Measurements from ENCODE around the gene PRKCA.

PRKCA gene

DNA sequence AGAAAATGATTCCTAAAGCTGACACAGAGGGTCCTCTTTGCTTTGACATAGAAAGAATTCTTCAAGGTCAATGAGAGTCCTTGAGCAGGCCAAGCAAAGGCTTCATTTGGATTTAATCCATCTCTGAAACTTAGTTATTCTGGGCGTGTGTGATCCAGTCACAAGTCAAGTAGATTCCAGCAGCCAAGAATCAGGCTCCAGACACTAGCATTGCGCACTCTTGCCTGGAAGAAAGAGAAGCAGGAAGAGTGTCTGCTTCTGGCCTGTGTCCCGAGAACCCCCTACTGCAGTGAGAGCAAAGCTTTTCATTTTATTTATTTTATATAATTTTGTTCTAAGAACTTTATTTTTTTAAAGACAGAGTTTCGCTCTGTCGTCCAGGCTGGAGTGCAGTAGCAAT, 444.3 kb downstream of the PRKCA start:
- peaks cover 8% of the 10 kb centered on the region for H3K4me1 ChIP-seq (ENCODE audit: insufficient read depth, low read length)
- no peaks in the 10 kb centered on the region for H3K9me3 ChIP-seq (ENCODE audit: control insufficient read depth, insufficient read depth, low read length)
- H3K36me3 ChIP-seq (ENCODE audit: insufficient read depth, low read length), result peaks cover 4% of the 10 kb centered on the region; the same call in 1 of the 2 replicates
- no peak overlapping the region for H3K9ac ChIP-seq (ENCODE audit: low read depth, low read length)

DNA sequence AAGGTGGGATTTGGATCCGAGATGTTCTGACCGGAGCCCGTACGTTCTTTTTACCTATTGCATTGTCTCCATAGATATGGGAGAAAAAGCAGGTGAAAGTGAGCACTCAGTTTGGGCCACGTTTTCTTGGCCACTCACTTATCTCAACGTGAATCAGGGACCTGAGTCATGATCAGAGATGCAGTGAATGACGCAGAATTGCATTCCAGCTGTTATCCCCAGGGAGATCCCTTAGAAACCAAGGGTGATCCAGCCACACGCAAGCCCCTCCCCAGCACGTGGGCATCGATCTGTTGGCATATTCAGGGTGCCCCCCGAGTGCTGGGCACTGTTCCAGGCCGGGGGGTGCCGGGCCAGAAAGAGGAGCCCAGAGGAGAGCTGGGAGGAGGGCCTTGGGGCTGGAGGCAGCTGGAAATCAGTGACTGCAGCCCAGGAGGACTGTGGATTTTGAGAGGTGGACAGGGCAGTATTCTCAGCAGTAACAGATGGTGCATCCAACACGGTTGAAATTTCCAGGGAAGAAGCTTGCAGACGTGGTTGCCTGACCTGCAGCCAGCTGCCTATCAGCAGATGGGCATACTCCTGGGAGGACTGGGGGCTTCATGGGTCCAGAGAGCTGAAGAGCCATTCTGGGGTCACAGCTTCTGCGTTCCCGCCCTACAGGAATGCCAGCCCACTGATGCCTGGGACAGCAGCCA, 445.3 kb downstream of the PRKCA start:
- Histone ChIP-seq H3K4me1 (ENCODE audit: insufficient read depth, low read length) (peaks cover 8% of the 10 kb centered on the region), H3K36me3 (ENCODE audit: insufficient read depth, low read length) (peaks cover under 1% of the 10 kb centered on the region; the same call in 1 of the 2 replicates), H3K9ac (ENCODE audit: low read depth, low read length) (no peak overlapping the region), H3K9me3 (ENCODE audit: control insufficient read depth, insufficient read depth, low read length) (no peaks in the 10 kb centered on the region)

DNA sequence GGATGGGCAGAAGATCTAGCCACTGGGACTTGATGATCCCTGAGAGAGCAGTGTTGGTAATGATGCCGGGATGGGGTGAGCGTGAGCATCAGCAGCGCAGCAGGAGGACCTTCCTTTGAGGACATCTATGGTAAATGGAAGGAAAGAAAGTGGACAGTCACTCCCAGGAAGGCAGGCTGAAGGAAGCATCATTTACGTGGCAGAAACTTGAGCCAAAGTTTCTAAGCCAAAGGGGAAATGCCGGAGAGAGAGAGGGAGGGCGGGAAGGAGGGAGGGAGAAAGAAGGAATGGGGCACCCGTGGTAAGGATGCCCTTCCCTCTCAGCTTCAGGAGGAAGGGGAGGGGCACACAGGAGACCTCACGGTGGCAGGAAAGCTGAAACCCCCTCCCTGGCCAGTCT, 446.2 kb downstream of the PRKCA start:
- Histone ChIP-seq H3K9ac (ENCODE audit: low read depth, low read length) (no peak overlapping the region), H3K36me3 (ENCODE audit: insufficient read depth, low read length) (no peaks in the 10 kb centered on the region)

DNA sequence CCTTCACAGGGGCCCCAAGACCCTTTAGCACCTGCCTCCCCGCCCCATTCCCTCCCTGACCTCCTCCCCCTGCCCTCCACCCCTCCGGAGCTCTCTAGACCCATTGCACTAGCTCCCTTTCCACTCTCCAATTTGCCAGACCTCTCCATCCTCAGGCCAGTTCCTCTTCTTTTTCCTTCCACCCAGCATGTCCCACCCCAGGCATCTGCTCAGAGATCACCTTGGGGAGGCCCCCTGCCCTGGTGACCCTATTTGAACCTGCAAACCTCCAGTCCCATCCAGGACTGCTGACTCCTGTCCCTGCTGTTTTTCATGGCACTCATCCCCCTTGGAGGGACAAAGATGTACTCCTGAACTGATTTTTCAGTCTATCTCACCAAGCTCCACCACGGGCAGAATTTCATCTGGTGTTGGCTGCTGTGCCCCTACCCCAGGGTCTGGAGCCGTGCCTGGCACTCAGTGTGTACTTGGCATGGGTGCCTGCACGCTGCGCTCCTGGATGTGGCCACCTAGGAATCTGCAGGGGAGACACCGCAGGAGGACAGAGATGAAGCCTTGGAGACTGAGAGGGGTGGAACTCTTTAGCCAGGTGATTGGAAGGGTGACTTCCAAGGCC, 446.9 kb downstream of the PRKCA start:
- Histone ChIP-seq H3K9ac (ENCODE audit: low read depth, low read length) (no peak overlapping the region), H3K36me3 (ENCODE audit: insufficient read depth, low read length) (no peaks in the 10 kb centered on the region), H3K9me3 (ENCODE audit: control insufficient read depth, insufficient read depth, low read length) (no peaks in the 10 kb centered on the region), H3K4me1 (ENCODE audit: insufficient read depth, low read length) (peaks cover 8% of the 10 kb centered on the region)

More for the DNA sequence above, 446.2 kb downstream of the PRKCA start:
- no peaks in the 10 kb centered on the region for H3K9me3 ChIP-seq (ENCODE audit: control insufficient read depth, insufficient read depth, low read length)
- peaks cover 8% of the 10 kb centered on the region for H3K4me1 ChIP-seq (ENCODE audit: insufficient read depth, low read length)

DNA sequence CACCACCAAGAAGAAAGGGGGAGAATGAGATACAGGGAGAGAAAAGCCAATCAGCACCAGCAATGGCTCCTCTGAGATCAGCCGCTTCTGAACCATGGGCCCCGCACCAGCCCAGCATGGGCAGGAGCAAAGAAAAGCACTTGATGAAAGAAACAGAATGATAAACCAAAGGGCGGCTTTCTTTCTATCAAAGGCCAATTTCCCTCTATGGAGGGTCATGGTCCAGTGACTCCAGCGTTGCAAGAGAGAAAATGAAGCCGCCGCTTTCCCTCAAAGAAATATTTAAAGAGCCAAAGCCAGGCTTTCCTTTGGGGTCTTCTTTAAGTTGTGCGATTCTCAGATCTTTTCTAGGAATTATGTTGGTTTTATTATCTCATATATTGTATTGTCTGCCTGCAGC, 447.7 kb downstream of the PRKCA start:
- Histone ChIP-seq H3K9ac (ENCODE audit: low read depth, low read length) (no peak overlapping the region), H3K36me3 (ENCODE audit: insufficient read depth, low read length) (no peaks in the 10 kb centered on the region), H3K4me1 (ENCODE audit: insufficient read depth, low read length) (peaks cover 8% of the 10 kb centered on the region)

DNA sequence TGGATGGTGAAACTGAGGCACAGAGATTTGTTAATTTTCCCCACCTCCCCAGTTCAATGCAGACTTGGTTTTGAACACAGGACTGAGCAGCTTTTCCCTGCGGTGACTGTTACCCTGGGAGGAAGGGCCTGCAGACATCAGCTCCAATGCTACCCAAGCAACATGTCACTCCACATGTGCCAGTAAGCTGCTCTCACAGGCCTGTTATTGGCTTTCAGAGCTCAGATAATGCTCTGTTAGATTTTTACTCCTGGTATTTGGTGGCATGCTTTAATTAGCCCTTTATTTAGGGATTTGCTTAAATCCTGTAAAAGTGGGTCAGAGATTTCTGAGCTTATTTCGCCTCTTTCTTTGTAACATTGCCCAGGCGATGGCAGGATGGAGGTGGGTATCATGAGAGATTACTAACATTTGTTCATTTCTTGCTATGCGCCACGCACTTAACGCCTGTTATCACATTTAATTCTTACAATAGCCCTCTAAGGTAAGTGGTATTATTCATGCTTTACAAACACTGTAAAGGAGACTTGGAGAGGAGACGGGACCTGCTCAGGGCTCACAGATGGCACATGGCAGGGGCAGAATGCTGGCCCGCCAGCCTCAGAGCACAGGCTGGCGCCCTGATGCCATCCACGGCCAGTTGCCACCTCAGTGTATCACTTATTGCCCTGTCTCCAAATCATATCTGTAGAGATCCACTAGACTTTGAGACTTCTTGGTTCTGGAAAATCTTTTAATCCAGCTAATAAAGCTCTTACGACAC, 448.5 kb downstream of the PRKCA start:
- H3K36me3 ChIP-seq (ENCODE audit: insufficient read depth, low read length), result no peaks in the 10 kb centered on the region
- H3K9ac ChIP-seq (ENCODE audit: low read depth, low read length), result no peak overlapping the region
- peaks cover 8% of the 10 kb centered on the region for H3K4me1 ChIP-seq (ENCODE audit: insufficient read depth, low read length)
- H3K9me3 ChIP-seq (ENCODE audit: control insufficient read depth, insufficient read depth, low read length), result no peaks in the 10 kb centered on the region

More for the DNA sequence above, 447.7 kb downstream of the PRKCA start:
- no peaks in the 10 kb centered on the region for H3K9me3 ChIP-seq (ENCODE audit: control insufficient read depth, insufficient read depth, low read length)

DNA sequence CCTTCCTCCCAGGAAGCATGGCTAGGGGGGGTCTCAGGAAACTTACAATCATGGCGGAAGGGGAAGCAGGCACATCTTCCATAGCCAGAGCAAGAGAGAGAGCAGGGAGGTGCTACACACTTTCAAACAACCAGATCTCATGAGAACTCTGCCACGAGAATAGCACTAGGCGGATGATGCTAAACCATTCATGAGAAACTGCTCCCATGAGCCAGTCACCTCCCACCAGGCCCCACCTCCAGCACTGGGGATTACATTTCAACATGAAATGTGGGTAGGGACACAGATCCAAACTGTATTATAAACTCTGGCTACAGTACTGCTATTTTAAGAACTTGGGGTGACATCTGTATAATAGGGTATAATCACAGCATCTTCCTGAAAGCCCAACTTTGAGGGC, 449.4 kb downstream of the PRKCA start:
- no peak overlapping the region for H3K9ac ChIP-seq (ENCODE audit: low read depth, low read length)
- H3K4me1 ChIP-seq (ENCODE audit: insufficient read depth, low read length), result peaks cover 8% of the 10 kb centered on the region
- no peaks in the 10 kb centered on the region for H3K9me3 ChIP-seq (ENCODE audit: control insufficient read depth, insufficient read depth, low read length)
- H3K36me3 ChIP-seq (ENCODE audit: insufficient read depth, low read length), result no peaks in the 10 kb centered on the region

DNA sequence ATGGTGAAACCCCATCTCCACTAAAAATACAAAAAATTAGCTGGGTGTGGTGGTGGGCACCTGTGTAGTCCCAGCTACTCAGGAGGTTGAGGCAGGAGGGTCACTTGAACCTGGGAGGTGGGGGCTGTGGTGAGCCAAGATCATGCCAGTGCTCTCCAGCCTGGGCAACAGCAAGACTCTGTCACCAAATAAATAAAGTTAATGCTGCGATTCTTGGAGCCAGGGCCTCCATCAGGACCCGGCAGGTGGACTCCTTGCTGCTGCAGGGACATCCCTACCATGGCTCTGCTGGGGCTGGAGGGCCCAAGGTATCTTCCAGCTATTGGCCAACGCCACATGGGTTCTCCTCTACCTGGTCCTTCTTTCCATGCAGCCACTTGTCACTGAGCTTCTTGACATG, 450.0 kb downstream of the PRKCA start:
- Histone ChIP-seq H3K4me1 (ENCODE audit: insufficient read depth, low read length) (peaks cover 8% of the 10 kb centered on the region), H3K36me3 (ENCODE audit: insufficient read depth, low read length) (0 out of 2 replicates have a peak, but pooled peaks cover 2% of the 10 kb centered on the region), H3K9me3 (ENCODE audit: control insufficient read depth, insufficient read depth, low read length) (no peaks in the 10 kb centered on the region), H3K9ac (ENCODE audit: low read depth, low read length) (no peak overlapping the region)

DNA sequence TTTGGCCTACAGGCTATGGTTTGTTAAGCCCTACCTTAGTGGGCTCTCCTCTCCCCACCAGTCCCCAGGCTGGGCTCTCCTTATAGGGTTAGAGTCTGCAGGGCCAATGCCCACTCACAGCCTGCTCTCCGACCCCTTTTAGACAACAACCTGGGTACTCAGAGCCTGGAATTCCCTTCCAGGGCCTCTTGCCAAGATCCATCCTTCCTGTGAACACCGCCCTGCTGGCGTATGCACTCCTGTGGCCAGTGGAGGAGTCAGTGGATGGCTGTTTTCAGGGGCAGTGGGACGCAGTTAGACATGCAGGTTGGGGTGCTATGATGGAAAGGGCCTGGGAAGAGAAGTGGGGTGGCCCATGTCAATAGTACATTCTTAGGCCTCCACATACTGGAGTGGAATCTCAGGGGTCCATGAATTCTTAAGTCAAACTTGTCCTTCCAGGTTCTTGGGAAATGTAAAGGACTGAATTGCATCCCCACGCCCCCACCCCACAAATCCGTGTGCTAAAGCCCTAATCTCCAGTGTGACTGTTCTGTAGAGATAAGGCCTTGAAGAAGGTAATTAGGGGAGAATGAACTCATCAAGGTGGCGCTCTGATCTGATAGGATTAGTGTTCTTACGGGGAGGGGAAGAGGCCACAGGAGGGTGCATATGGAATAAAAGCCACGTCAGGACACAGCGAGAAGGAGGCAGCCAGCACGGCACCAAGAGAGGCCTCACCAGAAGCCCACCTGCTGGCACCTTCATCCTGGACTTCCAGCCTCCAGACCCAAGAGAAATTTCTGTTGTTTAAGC, 450.9 kb downstream of the PRKCA start:
- Histone ChIP-seq H3K9ac (ENCODE audit: low read depth, low read length) (no peak overlapping the region), H3K36me3 (ENCODE audit: insufficient read depth, low read length) (0 out of 2 replicates have a peak, but pooled peaks cover 2% of the 10 kb centered on the region), H3K4me1 (ENCODE audit: insufficient read depth, low read length) (peaks cover 3% of the 10 kb centered on the region; the same call in 1 of the 2 replicates), H3K9me3 (ENCODE audit: control insufficient read depth, insufficient read depth, low read length) (no peaks in the 10 kb centered on the region)

DNA sequence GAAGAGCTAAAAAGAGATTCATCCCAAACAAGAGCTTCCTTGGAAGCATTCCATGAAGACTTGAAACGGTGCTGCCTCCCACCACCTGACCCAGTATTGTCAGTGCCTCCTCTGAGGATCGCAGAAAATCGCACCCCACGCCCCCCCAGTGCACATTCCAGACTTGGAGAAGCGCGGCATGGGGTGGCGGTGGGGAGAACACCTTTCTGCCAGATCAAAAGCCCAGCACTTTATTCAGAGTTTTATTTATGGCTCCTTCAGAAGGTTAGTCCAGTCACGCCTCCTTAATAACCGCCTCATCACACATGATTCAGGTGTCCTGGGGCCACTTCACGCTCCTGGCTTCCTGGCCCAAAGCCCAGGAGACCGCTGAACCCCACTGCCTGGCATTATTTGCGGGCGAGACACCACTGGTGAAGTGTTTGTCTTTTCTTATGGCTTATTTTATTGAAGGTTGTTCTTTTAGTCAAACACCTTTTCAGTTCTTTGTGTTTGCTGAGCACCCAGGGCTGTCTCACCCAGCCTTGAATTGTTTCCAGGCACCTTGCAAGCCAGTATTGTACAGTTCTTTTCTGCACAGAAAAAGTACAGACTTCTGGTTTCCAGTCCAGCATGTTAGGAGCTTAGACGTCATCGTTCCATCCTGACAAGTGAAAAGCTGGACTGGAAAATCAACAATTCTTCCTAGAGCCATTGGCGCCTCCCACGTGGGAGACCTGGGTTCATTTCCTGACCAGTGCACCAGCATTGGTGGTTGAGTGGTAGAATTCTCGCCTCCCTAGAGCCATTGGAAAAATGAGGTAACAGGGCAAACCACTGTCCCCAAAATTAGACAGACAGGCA, 452.9 kb downstream of the PRKCA start:
- no peaks in the 10 kb centered on the region for H3K9me3 ChIP-seq (ENCODE audit: control insufficient read depth, insufficient read depth, low read length)
- 0 out of 2 replicates have a peak, but pooled peaks cover 2% of the 10 kb centered on the region for H3K36me3 ChIP-seq (ENCODE audit: insufficient read depth, low read length)
- no peak overlapping the region for H3K9ac ChIP-seq (ENCODE audit: low read depth, low read length)
- H3K4me1 ChIP-seq (ENCODE audit: insufficient read depth, low read length), result no peaks in the 10 kb centered on the region

DNA sequence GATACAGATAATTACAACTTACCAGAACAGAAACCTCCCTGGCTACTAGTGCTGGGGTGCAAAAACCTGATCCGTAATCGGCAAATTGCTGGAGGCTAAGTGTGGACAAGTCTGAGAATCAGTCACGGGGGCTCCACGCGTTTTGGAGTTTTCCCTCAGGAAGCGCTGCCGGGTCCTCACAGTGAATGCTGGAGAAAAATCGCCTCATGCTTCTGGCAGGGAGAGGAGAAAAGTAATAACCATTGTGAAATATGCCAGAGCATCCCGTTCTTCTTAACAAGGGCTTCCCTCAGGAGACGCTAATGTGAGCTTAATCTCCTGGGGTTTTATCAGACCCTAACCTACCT, 453.5 kb downstream of the PRKCA start:
- H3K9me3 ChIP-seq (ENCODE audit: control insufficient read depth, insufficient read depth, low read length), result no peaks in the 10 kb centered on the region
- no peak overlapping the region for H3K9ac ChIP-seq (ENCODE audit: low read depth, low read length)
- no peaks in the 10 kb centered on the region for H3K4me1 ChIP-seq (ENCODE audit: insufficient read depth, low read length)
- H3K36me3 ChIP-seq (ENCODE audit: insufficient read depth, low read length), result 0 out of 2 replicates have a peak, but pooled peaks cover 2% of the 10 kb centered on the region

DNA sequence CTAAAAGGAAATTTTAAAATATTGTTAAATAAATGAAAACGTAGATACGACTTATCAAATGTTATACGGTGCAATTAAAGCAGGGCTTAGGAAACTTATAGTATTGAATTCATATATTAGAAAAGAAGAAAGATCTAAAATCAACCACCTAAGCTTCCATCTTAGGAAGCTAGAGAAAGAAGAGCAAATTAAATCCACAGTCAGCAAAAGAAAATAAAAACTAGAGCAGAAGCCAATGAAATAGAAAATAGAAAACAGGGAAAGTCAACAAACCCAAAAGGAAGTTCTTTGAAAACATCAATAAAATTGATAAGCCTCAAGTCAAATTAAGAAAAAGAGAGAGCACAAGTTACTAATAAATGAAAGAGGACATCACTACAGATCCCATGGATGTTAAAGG, 457.9 kb downstream of the PRKCA start:
- Histone ChIP-seq H3K4me1 (ENCODE audit: insufficient read depth, low read length) (peaks cover 9% of the 10 kb centered on the region; the same call in 1 of the 2 replicates), H3K36me3 (ENCODE audit: insufficient read depth, low read length) (0 out of 2 replicates have a peak, but pooled peaks cover 2% of the 10 kb centered on the region), H3K9me3 (ENCODE audit: control insufficient read depth, insufficient read depth, low read length) (no peaks in the 10 kb centered on the region), H3K9ac (ENCODE audit: low read depth, low read length) (no peak overlapping the region)

DNA sequence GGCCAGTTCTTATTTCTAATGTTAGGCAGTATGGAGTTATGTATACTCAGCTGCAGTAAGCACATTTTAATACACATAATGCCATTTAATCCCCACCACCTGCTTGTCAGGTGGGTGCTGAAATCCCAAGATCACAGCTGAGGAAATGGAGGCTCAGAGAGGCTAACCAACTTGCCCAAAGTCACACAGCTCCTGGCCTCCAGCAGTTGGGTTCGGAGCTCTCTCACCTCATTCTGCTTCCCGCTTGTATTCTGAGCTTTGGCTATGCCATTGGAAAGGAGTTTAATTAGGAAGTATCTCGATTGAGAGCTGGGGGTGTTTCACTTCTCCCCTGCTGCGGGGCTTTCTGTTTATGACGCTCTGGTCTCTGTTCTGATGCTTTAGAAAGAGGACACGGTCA, 459.9 kb downstream of the PRKCA start:
- H3K4me1 ChIP-seq (ENCODE audit: insufficient read depth, low read length), result peaks cover 9% of the 10 kb centered on the region; the same call in 1 of the 2 replicates
- H3K36me3 ChIP-seq (ENCODE audit: insufficient read depth, low read length), result no peaks in the 10 kb centered on the region
- H3K9ac ChIP-seq (ENCODE audit: low read depth, low read length), result no peak overlapping the region
- H3K9me3 ChIP-seq (ENCODE audit: control insufficient read depth, insufficient read depth, low read length), result no peaks in the 10 kb centered on the region
